Vagina (tissue), 2 donors: ENCODE results near the gene OR52I2.

ENCODE experiments used
- CTCF ChIP-seq, 3 experiments: fragments of 450-650 bp in 2 of 3; fragments of 200-600 bp in 1 of 3; sonication (generic) in 1 of 3; IDR thresholded peaks; one replicate each; pipeline ENCODE4 v1.5.1; 2017 to 2019; ENCODE audit warnings: antibody characterized with exemption in 3 of 3, mild to moderate bottlenecking in 2 of 3, moderate library complexity in 2 of 3
- POLR2A ChIP-seq, 2 donors: fragments of 450-650 bp; IDR thresholded peaks; one replicate each; pipeline ENCODE4 v1.6.1; 2017; ENCODE audit warnings: antibody characterized with exemption in 2 of 2, mild to moderate bottlenecking in 2 of 2, moderate library complexity in 2 of 2

GRCh38 chr11:4611986-4612385, 30.4 kb downstream of the OR52I2 start:
- no peak for TF ChIP-seq POLR2A (IDR thresholded peaks at IDR 0.05)
- TF ChIP-seq CTCF (IDR thresholded peaks at IDR 0.05): no peak
